GM12878 (cell line): Measurements from ENCODE around the gene FAM162A. TPM values are rescaled to one million over a fixed set of nuclear protein-coding genes. Genes with fewer than 3 reads are reported as not detected.

Source experiments
- BRCA1 ChIP-seq: IDR thresholded peaks from 2 replicates; pipeline ENCODE4 v1.6.1; 2011; ENCODE audit warnings: low read depth, low read length, improper control_type of control experiment
- MTA3 ChIP-seq: IDR thresholded peaks from 2 replicates; pipeline ENCODE4 v1.6.1; 2012; ENCODE audit warnings: low read length, inconsistent platforms, borderline replicate concordance
- TBL1XR1 ChIP-seq: IDR thresholded peaks from 2 replicates; pipeline ENCODE4 v1.6.1; 2012; ENCODE audit warnings: low read depth, low read length, improper control_type of control experiment
- ZNF274 ChIP-seq: IDR thresholded peaks from one replicate; pipeline ENCODE4 v1.8.0; 2011; ENCODE audit not compliant: insufficient read length, insufficient read depth
- polyA plus RNA-seq, 11 experiments: library from polyadenylated mRNA; depleted of rRNA in 4 of 11; unstranded in 6 of 11; stranded (reverse) in 5 of 11; fragments of >200 nt; fragmentation: Nextera tagmentation in 4 of 11; fragmentation: Illumina TruSeq in 1 of 11; extraction: Ambion mirVana in 4 of 11; extraction: Trizol in 1 of 11; gene quantifications; 1 replicate in 1 of 11; 2 replicates in 10 of 11; pipeline versions ENCODE4 v1.2.1 to v1.2.3, GENCODE V29; 2011 to 2016; ENCODE audit warnings: inconsistent platforms in 2 of 11, missing spikeins in 2 of 11, low read depth in 1 of 11
- total RNA-seq, 4 experiments: library from RNA; depleted of rRNA in 3 of 4; stranded (reverse); fragments of >200 nt in 3 of 4; fragmentation: Illumina TruSeq in 1 of 4; extraction: Trizol in 1 of 4; gene quantifications; 2 replicates each; pipeline versions ENCODE4 v1.2.1 to v1.2.3, GENCODE V29; 2013 to 2021
- TF ChIP-seq, protein P1 (sequence below): fragments of 450-650 bp; IDR thresholded peaks from 2 replicates; pipeline ENCODE4 v1.6.1; 2017; ENCODE audit warnings: mild to moderate bottlenecking, moderate library complexity
- TF ChIP-seq, protein P2 (sequence below): fragments of 450-650 bp; IDR thresholded peaks from 2 replicates; pipeline ENCODE4 v1.6.1; 2017; ENCODE audit warnings: mild to moderate bottlenecking, moderate library complexity

FAM162A gene
- total and polyA plus RNA-seq, 10 of the 15 experiments (the other 5 are each of a cell fraction or from before 2014, with no cell fraction given): 59.2 to 346 (median 149) TPM

DNA sequence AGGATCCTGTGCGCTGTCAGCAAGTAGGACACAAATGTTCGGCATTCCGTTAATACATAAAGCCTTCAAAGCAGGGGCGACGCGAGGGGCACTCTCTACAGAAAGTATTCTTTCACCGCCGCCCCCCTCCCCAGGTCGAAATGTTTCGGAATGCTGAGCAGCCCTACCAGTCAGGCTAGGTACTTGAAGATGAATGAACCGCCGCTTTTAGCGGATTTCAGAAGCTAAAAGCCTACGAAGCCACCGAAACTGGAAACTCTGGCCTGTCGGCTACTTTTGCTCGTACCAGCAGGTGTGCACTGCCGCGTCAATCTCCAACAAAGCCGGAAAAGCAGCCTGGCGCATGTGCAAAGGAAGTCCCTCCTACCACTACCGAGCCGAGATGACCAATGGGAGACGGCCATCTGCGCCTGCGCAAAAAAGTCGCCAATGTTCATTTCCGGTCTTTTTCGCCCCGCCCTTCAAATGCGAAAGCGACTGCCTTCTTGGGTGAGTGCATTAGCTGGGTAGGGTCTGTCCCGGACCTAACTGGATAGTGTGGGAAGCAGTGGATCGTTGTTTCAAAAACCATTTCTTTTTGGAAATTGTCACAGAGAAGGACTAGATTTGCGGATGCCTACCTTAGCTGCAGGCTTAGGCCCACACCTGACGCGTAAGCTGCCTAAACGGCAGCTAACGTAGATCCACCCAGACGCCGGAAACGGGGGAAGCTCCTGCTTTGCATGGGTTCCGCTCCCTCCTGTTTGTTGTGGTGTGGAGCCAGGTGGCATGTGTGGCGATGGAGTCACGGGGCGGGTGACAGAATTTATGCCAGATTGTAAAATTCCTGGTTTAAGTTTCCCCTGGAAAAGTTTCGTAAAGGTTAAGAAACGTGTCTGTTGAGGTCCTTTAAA is 32.0 kb downstream of the FAM162A start, which contains the start of gene WDR5B (continued):
- TF ChIP-seq, protein P1, sequence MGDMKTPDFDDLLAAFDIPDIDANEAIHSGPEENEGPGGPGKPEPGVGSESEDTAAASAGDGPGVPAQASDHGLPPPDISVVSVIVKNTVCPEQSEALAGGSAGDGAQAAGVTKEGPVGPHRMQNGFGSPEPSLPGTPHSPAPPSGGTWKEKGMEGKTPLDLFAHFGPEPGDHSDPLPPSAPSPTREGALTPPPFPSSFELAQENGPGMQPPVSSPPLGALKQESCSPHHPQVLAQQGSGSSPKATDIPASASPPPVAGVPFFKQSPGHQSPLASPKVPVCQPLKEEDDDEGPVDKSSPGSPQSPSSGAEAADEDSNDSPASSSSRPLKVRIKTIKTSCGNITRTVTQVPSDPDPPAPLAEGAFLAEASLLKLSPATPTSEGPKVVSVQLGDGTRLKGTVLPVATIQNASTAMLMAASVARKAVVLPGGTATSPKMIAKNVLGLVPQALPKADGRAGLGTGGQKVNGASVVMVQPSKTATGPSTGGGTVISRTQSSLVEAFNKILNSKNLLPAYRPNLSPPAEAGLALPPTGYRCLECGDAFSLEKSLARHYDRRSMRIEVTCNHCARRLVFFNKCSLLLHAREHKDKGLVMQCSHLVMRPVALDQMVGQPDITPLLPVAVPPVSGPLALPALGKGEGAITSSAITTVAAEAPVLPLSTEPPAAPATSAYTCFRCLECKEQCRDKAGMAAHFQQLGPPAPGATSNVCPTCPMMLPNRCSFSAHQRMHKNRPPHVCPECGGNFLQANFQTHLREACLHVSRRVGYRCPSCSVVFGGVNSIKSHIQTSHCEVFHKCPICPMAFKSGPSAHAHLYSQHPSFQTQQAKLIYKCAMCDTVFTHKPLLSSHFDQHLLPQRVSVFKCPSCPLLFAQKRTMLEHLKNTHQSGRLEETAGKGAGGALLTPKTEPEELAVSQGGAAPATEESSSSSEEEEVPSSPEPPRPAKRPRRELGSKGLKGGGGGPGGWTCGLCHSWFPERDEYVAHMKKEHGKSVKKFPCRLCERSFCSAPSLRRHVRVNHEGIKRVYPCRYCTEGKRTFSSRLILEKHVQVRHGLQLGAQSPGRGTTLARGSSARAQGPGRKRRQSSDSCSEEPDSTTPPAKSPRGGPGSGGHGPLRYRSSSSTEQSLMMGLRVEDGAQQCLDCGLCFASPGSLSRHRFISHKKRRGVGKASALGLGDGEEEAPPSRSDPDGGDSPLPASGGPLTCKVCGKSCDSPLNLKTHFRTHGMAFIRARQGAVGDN: peak; percentile 90
- no peak for TF ChIP-seq BRCA1
- peak; percentile 71; the same call in 1 of the 2 replicates for TF ChIP-seq MTA3
- TF ChIP-seq TBL1XR1: peak; percentile 83
- TF ChIP-seq ZNF274: no peak
- TF ChIP-seq, protein P2, sequence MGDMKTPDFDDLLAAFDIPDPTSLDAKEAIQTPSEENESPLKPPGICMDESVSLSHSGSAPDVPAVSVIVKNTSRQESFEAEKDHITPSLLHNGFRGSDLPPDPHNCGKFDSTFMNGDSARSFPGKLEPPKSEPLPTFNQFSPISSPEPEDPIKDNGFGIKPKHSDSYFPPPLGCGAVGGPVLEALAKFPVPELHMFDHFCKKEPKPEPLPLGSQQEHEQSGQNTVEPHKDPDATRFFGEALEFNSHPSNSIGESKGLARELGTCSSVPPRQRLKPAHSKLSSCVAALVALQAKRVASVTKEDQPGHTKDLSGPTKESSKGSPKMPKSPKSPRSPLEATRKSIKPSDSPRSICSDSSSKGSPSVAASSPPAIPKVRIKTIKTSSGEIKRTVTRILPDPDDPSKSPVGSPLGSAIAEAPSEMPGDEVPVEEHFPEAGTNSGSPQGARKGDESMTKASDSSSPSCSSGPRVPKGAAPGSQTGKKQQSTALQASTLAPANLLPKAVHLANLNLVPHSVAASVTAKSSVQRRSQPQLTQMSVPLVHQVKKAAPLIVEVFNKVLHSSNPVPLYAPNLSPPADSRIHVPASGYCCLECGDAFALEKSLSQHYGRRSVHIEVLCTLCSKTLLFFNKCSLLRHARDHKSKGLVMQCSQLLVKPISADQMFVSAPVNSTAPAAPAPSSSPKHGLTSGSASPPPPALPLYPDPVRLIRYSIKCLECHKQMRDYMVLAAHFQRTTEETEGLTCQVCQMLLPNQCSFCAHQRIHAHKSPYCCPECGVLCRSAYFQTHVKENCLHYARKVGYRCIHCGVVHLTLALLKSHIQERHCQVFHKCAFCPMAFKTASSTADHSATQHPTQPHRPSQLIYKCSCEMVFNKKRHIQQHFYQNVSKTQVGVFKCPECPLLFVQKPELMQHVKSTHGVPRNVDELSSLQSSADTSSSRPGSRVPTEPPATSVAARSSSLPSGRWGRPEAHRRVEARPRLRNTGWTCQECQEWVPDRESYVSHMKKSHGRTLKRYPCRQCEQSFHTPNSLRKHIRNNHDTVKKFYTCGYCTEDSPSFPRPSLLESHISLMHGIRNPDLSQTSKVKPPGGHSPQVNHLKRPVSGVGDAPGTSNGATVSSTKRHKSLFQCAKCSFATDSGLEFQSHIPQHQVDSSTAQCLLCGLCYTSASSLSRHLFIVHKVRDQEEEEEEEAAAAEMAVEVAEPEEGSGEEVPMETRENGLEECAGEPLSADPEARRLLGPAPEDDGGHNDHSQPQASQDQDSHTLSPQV: no peak
